HG03097 (cell line): ENCODE measurements around the gene ZNF695.
"Not testable (repeated sequence)": the region's sequence is repeated elsewhere in the genome, so short reads cannot be mapped to it uniquely, and the experiment has no call there.

Experiments used
- ATAC-seq: cut with Tn5 transposase; IDR thresholded peaks from one replicate; pipeline ENCODE4 v1.9.1; 2021; ENCODE audit not compliant: unreplicated experiment, low FRiP score

The ZNF695 gene

DNA sequence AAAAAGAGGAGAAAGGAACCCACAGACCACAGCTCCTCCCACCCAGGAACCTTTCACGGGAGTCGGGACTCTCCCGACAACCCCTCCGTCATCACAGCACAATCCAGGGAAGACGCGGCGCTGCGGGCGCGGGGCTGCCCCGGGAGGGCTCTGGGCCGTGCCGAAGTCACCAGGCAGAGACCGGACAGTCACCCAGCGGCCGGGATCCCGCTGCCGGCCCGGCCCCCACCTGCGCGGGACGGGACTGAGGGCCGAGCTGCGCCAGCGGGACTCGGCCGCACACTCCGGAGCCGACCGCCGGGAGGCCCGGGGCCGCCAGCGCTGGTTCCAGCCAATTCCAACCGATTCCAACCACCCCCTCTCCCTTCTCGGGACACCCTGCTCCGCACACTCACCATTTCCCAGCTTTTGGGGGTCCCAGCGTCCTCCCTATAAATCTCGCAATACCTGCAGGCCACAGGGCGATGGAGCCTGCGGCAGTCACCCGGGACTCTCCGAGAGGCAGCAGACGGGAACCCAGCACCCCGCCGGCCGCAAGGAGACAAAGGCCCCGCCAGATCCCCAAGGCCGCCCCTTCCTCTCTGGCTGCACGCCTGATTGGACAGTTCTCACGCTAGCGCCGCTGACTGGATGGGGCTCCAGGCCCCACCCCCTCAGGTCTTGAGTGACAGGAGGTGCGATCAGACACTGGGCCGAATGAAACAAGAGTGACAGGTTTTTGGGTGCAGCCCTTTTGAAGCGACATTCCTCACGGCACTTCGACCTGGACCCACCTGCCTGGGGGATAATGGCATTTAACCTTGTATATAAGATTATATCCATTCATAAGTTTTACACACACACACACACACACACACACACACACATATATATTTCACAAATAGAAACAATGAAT, at the start of gene ZNF695:
TSS of gene ZNF695 (minus strand) at position 547 of the 895 bp plus-strand sequence. CDS start at position 398, 149 bp downstream.
- ATAC-seq: peak; percentile 99

DNA sequence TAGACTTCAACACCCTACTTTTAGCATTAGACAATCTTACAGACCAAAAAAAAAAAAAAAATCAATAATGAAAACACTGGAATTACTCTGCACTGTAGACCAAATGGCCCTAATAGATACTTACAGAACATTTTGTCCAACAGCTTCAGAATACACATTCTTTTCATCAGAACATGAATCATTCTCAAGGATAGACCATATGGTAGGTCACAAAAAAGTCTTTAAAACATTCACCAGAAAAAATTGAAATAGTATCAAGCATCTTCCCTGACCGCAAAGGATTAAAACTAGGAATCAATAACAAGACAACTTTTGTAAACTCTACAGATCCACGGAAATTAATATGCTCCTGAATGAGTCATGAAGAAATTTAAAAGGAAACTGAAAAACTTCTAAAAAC, 48.2 kb upstream of the ZNF695 start:
- no peak for ATAC-seq

DNA sequence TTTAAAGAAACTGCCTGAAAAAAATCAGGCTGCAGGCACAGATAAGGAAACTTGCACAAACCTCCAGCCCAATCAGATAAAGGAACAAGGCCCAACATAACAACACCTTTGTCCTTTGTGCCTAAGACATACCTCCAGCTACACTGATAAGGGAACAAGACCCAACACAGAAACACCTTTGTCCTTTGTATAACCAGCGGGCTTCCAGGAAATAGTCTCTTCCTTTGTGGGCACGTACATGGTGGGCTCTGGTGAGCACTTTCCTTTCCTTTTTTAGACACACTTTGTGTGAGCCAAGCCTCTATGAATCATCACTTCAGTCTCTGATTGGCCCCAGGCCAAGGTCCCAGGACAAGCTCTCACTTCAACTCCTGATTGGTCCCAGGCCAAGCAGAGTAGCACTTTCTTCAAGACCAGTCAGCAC, 47.1 kb upstream of the ZNF695 start:
- no peak for ATAC-seq

DNA sequence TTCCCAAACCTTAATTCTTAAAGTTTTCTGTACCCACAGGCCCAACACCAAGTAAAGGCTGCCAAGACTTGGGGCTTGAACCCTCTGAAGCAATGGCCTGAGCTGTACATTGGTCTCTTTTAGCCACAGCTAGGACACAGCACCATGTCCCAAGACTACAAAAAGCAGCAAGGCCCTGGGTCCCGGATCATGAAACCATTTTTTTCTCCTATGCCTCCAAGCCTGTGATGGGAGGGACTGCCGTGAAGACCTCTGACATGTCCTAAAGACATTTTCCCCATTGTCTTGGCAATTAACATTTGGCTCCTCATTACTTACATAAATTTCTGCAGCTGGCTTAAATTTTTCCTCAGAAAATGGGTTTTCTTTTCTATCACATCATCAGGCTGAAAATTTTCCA, 39.8 kb upstream of the ZNF695 start:
- ATAC-seq: no peak

DNA sequence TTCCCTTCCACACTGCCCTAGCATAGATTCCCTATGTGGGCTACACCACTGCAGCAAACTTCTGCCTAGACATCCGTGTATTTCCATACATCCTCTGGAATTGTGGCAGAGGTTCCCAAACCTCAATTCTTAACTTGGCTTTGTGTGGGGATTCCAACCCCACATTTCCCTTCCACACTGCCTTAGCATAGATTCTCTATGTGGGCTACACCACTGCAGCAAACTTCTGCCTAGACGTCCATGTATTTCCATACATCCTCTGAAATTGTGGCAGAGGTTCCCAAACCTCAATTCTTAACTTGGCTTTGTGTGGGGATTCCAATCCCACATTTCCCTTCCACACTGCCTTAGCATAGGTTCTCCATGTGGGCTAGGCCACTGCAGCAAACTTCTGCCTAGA, 39.4 kb upstream of the ZNF695 start:
- ATAC-seq: no peak

DNA sequence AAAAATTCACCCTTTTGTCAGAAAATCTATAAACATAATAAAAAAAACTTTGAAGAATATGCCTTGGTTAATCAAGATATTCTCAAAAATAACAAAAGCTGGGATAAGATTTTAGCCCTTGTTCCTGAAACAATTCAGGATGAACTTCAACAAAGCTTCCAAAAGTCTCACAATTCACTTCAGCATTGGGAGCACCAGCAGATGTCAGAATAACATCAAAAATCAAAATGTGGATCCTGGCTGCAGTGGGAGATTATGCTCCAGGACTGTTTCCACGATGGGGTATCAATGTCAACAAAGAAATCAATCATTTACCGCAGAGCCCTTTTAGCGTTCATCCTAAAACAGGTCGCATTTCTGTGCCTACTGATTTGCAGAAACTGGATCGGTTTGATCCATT, 35.5 kb upstream of the ZNF695 start:
- no peak for ATAC-seq

DNA sequence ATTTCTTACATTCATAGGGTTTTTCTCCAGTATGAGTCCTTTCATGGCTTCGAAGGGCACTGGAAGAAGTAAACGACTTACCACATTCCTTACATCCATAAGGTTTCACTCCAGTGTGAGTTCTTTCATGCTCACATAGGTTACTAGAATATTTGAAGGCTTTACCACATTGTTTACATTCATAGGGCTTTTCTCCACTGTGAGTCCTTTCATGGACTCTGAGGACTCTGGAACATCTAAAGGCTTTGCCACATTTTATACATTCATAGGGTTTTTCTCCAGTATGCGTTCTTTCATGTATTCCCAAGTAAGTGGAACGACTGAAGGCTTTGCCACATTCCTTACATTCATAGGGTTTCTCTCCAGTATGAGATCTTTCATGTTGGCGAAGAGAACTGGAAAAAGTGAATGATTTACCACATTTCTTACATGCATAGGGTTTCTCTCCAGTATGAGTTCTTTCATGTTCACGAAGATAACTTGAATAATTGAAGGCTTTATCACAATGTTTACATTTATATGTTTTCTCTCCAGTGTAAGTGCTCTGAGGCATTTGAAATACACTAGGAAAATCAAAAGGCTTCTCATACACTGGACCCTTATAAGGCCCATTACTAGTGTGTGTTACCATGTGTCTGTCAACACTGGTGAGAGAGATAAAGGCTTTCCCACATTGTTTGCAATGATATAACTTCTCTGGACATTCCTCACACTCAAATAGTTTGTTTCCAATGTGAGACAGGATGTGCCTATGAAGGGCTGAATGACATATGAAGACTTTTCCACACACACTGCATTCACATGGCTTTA, 29.9 kb upstream of the ZNF695 start:
- no peak for ATAC-seq

DNA sequence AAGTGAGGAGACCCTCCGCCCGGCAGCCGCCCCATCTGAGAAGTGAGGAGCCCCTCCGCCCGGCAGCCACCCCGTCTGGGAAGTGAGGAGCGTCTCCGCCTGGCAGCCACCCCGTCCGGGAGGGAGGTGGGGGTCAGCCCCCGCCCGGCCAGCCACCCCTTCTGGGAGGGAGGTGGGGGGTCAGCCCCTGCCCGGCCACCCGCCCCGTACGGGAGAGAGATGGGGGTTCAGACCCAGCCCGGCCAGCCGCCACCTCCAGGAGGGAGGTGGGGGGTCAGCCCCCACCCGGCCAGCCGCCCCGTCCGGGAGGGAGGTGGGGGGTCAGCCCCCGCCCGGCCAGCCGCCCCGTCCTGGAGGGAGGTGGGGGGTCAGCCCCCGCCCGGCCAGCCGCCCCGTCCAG, 24.4 kb upstream of the ZNF695 start:
- ATAC-seq: not testable (repeated sequence)

DNA sequence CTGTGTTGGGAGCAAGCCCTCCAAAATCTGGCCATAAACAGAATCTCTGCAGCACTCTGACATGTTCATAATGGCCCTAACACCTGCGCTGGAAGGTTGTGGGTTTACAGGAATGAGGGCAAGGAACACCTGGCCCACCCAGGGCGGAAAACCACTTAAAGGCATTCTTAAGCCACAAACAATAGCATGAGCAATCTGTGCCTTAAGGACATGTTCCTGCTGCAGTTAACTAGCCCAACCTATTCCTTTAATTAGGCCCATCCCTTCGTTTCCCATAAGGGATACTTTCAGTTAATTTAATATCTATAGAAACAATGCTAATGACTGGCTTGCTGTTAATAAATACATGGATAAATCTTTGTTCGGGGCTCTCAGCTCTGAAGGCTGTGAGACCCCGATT, 16.8 kb upstream of the ZNF695 start:
- ATAC-seq: not testable (repeated sequence)

DNA sequence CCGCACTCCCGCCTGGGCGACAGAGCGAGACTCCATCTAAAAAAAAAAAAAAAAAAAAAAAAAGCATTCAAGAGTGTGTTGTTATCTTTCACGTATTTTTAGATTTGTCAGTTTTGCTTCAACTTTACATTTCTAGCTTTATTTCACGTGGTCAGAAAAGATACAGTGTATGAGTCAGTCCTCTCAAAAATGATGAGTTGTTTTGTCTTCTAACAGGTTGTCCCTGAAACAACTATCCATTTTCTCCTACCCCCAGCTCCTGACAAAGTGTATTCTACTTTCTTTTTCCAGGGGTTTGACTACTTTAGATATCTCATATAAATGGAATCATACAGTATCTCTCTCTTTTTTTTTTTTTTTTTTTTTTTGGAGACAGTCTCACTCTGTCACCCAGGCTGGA, 5.5 kb upstream of the ZNF695 start:
- ATAC-seq: no peak

DNA sequence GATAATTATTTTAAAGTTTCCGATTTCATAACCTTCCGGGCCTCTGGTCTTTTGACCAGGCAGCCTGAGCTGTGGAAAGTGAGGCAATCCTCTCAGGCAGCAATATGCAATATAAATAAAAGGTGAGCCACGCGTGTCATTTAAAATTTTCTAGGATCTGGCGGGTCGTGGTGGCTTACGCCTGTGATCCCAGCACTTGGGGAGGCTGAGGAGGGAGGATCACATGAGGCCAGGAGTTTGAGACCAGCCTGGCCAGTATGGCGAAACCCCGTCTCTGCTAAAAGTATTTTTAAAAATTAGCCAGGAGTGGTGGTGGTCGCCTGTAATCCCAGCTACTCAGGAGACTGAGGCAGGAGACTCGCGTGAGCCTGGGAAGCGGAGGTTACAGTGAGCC, 546 bp upstream of the ZNF695 start:
- no peak for ATAC-seq

DNA sequence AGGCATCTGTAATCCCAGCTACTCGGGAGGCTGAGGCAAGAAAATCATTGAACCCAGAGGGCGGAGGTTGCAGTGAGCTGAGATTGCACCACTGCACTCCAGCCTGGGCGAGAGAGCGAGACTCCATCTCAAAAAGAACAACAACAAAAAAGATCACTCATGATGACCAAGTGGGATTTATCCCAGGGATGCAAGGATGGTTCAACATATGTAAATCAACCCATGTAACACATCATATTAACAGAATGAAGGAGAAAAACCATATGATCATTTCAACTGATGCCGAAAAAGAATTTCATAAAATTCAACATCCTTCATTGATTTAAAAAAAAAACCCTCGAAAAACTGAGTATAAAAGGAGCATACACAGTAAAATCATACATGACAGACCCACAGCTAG, 3.8 kb downstream of the ZNF695 start:
- ATAC-seq: not testable (repeated sequence)

DNA sequence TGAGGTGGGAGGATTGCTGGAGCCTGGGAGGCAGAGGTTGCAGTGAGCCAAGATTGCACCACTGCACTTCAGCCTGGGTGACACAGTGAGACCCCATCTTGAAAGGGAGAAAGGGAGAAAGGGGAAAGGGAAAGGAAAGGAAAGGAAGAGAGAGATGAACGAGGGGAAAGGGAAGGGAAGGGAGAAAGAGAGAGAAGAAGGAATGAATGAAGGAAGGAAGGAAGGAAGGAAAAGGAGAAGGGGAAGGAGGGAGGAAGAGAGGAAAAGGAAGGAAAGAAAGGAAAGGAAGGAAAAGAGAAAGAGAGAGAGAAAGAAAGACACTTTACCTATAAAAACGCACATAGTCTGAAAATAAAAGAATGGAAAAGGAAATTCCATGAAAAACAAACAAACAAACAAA, 18.0 kb downstream of the ZNF695 start:
- ATAC-seq: no peak

DNA sequence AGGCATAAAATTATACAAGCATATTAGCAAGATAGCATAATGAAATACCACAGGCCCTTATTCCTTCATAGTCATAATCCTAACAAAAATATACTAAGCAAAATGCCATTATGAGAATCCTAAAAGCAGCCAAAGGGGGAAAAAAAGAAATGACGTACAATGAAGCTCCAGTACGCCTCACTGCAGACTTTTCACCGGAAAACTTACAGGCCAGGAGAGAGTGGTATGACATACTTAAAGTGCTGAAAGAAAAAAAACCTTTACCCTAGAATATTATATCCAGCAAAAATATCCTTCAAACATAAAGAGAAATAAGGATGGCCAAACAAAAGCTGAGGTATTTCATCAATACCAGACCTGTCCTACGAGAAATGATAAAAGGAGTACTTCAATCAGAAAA, 19.5 kb downstream of the ZNF695 start:
- no peak for ATAC-seq

DNA sequence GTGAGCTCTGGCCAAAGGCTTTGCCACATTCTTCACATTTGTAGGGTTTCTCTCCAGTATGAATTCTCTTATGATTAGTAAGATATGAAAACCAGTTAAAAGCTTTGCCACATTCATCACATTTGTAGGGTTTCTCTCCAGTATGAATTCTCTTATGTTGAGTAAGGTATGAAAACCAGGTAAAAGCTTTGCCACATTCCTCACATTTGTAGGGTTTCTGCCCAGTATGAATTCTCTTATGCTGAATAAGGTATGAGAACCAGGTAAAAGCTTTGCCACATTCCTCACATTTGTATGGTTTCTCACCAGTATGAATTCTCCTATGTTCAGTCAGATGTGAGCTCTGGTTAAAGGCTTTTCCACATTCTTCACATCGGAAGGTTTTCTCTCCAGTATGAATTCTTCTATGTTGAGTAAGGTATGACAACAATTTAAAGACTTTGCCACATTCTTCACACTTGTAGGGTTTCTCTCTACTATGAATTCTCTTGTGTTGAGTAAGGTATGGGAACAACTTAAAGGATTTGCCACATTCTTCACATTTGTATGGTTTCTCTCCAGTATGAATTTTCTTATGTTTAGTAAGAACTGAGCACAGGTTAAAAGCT, 20.7 kb downstream of the ZNF695 start:
- no peak for ATAC-seq

DNA sequence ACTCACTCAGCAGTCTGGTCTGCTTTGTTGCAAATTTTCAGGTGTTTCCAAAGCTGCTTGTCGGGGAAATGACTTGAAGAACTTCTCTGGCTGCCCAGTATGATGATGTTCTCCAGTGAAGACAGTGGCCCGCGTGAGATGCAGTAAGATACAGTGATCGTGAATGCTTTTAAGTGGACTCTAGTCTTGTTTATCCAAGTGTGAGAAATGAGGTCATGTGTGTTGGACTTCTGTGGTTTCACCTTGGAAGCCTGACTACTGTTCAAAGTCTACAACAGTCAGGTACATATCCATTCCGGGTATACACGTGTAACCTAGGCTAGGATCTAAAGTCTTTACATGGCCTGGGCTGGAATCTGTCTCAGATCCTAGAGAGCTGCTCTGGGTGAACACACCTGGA, 29.1 kb downstream of the ZNF695 start:
- no peak for ATAC-seq

DNA sequence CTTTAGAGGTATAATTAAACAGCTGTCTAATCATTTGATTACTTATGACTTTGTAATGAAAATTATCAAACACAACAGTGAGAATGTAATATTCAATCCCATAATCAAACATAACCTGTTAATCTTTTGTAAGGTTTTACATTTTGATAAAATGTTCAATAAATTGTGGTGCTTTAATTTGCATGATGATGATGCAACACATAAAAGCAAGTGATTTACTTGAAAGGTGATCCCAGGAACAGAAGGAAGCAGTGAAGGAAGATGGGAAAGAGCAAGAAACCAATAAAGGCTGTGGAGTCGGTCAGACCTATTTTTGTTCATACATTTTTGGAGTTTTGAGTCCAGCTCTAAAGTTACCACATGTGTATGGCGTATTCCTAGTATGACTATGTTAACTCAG, 29.6 kb downstream of the ZNF695 start:
- no peak for ATAC-seq

DNA sequence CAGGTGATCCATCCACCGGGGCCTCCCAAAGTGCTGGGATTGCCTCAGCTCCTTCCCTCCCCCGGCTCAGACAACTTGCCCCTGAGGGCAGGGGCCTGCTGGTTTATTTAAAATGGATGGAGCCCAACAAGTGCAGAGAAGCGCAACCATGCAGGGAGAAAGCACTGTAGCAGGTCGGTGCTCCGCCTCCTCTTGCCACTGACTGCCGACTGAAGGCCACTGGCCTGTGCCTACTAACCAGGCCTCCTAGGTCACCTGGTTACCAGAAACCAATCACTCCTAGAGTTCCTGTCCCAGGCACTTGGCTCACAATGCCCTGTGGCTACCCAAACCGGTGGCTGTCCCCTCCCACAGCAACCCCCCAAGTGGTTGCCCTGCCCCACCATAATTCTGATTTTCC, 35.9 kb downstream of the ZNF695 start:
- no peak for ATAC-seq

DNA sequence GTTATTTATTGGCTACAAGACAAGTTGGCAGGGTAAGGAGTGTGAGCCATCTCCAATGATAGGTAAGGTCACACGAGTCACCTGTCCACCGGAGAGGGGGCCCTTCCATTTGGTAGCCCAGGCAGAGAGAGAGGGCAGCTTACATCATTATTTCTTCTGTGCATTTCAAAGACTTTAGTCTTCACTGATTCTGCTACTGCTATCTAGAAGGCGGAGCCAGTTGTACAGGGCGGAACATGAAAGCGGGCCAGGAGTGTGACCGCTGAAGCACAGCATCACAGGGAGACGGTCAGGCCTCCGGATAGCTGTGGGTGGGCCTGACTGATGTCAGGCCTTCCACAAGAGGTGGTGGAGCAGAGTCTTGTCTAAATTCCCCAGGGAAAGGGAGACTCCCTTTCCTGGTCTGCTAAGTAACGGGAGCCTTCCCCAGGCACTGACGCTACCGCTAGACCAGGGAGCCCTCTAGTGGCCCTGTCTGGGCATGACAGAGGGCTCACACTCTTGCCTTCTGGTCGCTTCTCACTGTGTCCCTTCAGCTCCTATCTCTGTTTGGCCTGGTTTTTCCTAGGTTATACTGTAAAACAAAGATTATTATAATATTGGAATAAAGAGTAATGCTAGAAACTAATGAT, 36.7 kb downstream of the ZNF695 start:
- no peak for ATAC-seq

DNA sequence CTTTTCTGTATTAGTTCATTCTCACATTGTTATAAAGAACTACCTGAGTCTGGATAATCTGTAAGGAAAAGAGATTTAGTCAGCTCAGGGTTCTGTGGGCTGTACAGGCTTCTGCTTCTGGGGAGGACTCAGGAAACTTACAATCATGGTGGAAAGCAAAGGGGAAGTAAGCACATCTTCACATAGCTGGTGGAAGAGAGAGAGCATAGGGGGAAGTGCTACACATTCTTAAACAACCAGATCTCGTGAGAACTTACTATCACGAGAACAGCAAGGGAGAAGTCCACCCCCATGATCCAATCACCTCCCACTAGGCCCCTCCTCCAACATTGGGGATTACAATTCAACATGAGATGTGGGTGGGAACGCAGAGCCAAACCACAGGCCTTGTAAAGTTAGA, 38.2 kb downstream of the ZNF695 start:
- ATAC-seq: no peak

DNA sequence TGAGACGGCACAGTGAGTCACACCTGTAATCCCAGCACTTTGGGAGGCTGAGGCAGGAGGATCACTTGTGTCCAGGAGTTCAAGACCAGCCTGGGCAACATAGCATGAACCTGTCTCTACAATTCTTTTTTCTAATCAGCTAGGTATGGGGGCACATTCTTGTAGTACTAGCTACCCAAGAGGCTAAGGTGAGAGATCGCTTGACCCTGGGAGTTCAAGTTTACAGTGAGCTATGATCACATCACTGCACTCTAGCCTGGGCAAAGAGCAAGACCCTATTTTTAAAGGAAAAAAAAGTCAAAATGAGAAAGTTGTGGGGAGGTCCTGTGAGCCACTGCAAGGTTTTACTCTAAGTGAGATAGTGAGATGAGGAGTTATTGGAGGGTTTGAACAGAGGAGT, 41.4 kb downstream of the ZNF695 start:
- ATAC-seq: no peak
